GM04503 (cell line): ENCODE measurements around the gene CNOT1.
A peak's percentile ranks its signal among the peaks of the same experiment; 100 is the strongest.
"Not testable (repeated sequence)": the region's sequence is repeated elsewhere in the genome, so short reads cannot be mapped to it uniquely, and the experiment has no call there.

Experiments
- DNase-seq: peaks from one replicate; pipeline ENCODE4 v3.0.0-alpha.2; 2012; ENCODE audit warnings: low read depth

CNOT1 gene

GRCh38 chr16:58503166-58503862 is 126.3 kb downstream of the CNOT1 start:
- no peak for DNase-seq

GRCh38 chr16:58502217-58502921 is 127.3 kb downstream of the CNOT1 start:
- no peak for DNase-seq

GRCh38 chr16:58501242-58502131 is 128.1 kb downstream of the CNOT1 start:
- no peak for DNase-seq

GRCh38 chr16:58500430-58501241 is 129.0 kb downstream of the CNOT1 start:
- DNase-seq: no peak

GRCh38 chr16:58499615-58500351 is 129.8 kb downstream of the CNOT1 start, which contains the start of gene NDRG4:
Gene NDRG4, plus strand, starts transcription at chr16:58500143. Its CDS starts 106 bp downstream, at chr16:58500249.
- peak; percentile 50 for DNase-seq

- DNase-seq: no peak
These were observed 130.5 kb downstream of the CNOT1 start for GRCh38 chr16:58499092-58499511.

GRCh38 chr16:58498341-58499091 is 131.1 kb downstream of the CNOT1 start:
- no peak for DNase-seq

- DNase-seq: no peak
These were observed 131.7 kb downstream of the CNOT1 start for GRCh38 chr16:58497935-58498334.

GRCh38 chr16:58497468-58497867 is 132.2 kb downstream of the CNOT1 start:
- DNase-seq: no peak

- no peak for DNase-seq
These were observed 133.9 kb downstream of the CNOT1 start for GRCh38 chr16:58495521-58496331.

- DNase-seq: peak; percentile 93
These were observed 134.6 kb downstream of the CNOT1 start for GRCh38 chr16:58494981-58495520.

- no peak for DNase-seq
These were observed 135.7 kb downstream of the CNOT1 start for GRCh38 chr16:58493756-58494431.

- no peak for DNase-seq
These were observed 136.9 kb downstream of the CNOT1 start for GRCh38 chr16:58492735-58493134.

GRCh38 chr16:58492066-58492465 is 137.6 kb downstream of the CNOT1 start:
- DNase-seq: no peak

- DNase-seq: not testable (repeated sequence)
These were observed 139.1 kb downstream of the CNOT1 start for GRCh38 chr16:58490539-58490938.

GRCh38 chr16:58490065-58490464 is 139.6 kb downstream of the CNOT1 start:
- no peak for DNase-seq

- no peak for DNase-seq
These were observed 141.1 kb downstream of the CNOT1 start for GRCh38 chr16:58488531-58488930.
